Fibroblast of villous mesenchyme (primary cell): ENCODE data around the gene HERC3. TPM values are rescaled to one million over a fixed set of nuclear protein-coding genes. Genes with fewer than 3 reads are reported as not detected.

Experiments used
- DNase-seq: peaks from one replicate; pipeline ENCODE4 v3.0.0-alpha.2; 2010; ENCODE audit warnings: low read depth
- H3K4me3 ChIP-seq: 2 replicates; pipeline ENCODE4 v1.5.1; 2011; ENCODE audit warnings: low read depth, mild to moderate bottlenecking, low read length
- CTCF ChIP-seq: IDR thresholded peaks from 2 replicates; pipeline ENCODE4 v1.5.1; 2012; ENCODE audit warnings: low read depth, mild to moderate bottlenecking, low read length; ENCODE audit not compliant: insufficient read depth
- total RNA-seq: library from RNA; depleted of rRNA; stranded (reverse); fragments of >200 nt; gene quantifications from 2 replicates; pipeline ENCODE4 v1.2.3, GENCODE V29; 2012

The HERC3 gene
- total RNA-seq, 1 donor: 28.5 TPM

- H3K4me3 ChIP-seq: no peak overlapping the region
- no peak for DNase-seq
- TF ChIP-seq CTCF: no peak
Measured at GRCh38 chr4:88705223-88705622, 112.9 kb downstream of the HERC3 start.

- peak; percentile 23 for DNase-seq
- no peak for TF ChIP-seq CTCF
- H3K4me3 ChIP-seq: no peak overlapping the region
Measured at GRCh38 chr4:88705805-88706492, 113.7 kb downstream of the HERC3 start.

- DNase-seq: peak; percentile 64
- H3K4me3 ChIP-seq: no peak overlapping the region
- TF ChIP-seq CTCF: peak; percentile 63
Measured at GRCh38 chr4:88706574-88706973, 114.3 kb downstream of the HERC3 start.

- no peak overlapping the region for H3K4me3 ChIP-seq
- no peak for DNase-seq
Measured at GRCh38 chr4:88709989-88710388, 117.7 kb downstream of the HERC3 start.

GRCh38 chr4:88713782-88714181 lies 121.5 kb downstream of the HERC3 start:
- H3K4me3 ChIP-seq: no peak overlapping the region
- no peak for DNase-seq
- no peak for TF ChIP-seq CTCF

More at GRCh38 chr4:88709989-88710388, 117.7 kb downstream of the HERC3 start:
- TF ChIP-seq CTCF: no peak

- no peak for DNase-seq
- no peak for TF ChIP-seq CTCF
- H3K4me3 ChIP-seq: no peak overlapping the region
Measured at GRCh38 chr4:88718098-88718497, 125.8 kb downstream of the HERC3 start.

DNA sequence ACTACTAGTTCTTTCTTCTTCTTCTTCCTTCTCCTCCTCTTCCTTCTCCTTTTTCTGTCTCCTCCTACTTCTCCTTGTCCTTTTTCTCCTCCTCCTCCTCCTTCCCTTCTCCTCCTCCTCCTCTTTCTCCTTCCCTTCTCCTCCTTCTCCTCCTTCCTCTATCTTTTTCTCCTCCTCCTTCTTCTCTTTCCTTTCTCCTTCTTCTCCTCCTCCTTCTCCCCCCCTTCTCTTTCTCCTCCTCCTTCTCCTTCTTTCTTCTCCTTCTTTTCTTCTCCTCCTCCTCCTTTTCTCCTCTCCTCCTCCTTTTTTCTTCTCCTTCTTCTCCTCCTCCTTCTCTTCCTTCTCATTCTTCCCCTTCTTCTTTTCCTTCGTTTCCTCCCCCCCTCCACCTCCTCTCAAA lies 127.1 kb downstream of the HERC3 start:
- TF ChIP-seq CTCF: no peak
- H3K4me3 ChIP-seq: no peak overlapping the region
- no peak for DNase-seq
